ENCODE results near the gene CFAP58. TPM values are rescaled to one million over a fixed set of nuclear protein-coding genes. Genes with fewer than 3 reads are reported as not detected.

Gene CFAP58
- total and polyA plus RNA-seq, 8 donors, result 0.12 to 0.58 (median 0.20) TPM; not detected in 3

GRCh38 chr10:104345941-104346340, 7.7 kb upstream of the CFAP58 start:
- TF ChIP-seq POLR2AphosphoS5 (IDR thresholded peaks at IDR 0.05), result no peak
- intact Hi-C loops (cut with DNase I; ENCODE audit: low total_unique reads), result loop anchor here (5.0 kb wide), 1 partner anchor 34 kb away; no protein-coding TSS in a partner anchor
- Histone ChIP-seq H3K27me3 (no peaks in the 10 kb centered on the region), H3K36me3 (no peaks in the 10 kb centered on the region), H3K4me3 (no peak overlapping the region), H3K27ac (no peak overlapping the region), H3K4me1 (peaks cover 5 to 27% (median 13%) of the 10 kb centered on the region in 4 donors), H3K9me3 (no peaks in the 10 kb centered on the region)
- DNase-seq, result no peak
- WGBS, 5 donors, result 62 to 76% (median 71%) methylated on average over 4 of the region's 4 CpGs

- no peak overlapping the region for H3K4me3 ChIP-seq
- no peak for DNase-seq
- 66 to 82% (median 74%) methylated on average over 4 of the region's 4 CpGs for WGBS, 5 donors
- no peak for TF ChIP-seq CTCF (IDR thresholded peaks at IDR 0.05)
- TF ChIP-seq POLR2AphosphoS5 (IDR thresholded peaks at IDR 0.05), result no peak
- no peak for TF ChIP-seq POLR2A (IDR thresholded peaks at IDR 0.05)
- TF ChIP-seq EP300 (IDR thresholded peaks at IDR 0.05), result no peak
- no peaks in the 10 kb centered on the region for H3K9me3 ChIP-seq
- H3K27ac ChIP-seq, result no peak overlapping the region
- intact Hi-C loops (cut with DNase I; ENCODE audit: low total_unique reads), result loop anchor here (5.0 kb wide), 1 partner anchor 35 kb away; no protein-coding TSS in a partner anchor
- H3K36me3 ChIP-seq, result no peaks in the 10 kb centered on the region
- peaks cover 8 to 42% (median 19%) of the 10 kb centered on the region in 4 donors for H3K4me1 ChIP-seq
- H3K27me3 ChIP-seq, result no peaks in the 10 kb centered on the region
Measured at GRCh38 chr10:104347295-104348045, 6.2 kb upstream of the CFAP58 start.

GRCh38 chr10:104348601-104349000, 5.0 kb upstream of the CFAP58 start:
- WGBS, 5 donors, result 64 to 81% (median 70%) methylated on average over 2 of the region's 2 CpGs

GRCh38 chr10:104349623-104350126, 4.0 kb upstream of the CFAP58 start:
- H3K27ac ChIP-seq, result peak overlapping the region in 4 of 5 donors; percentile 45 to 85 (median 57)
- H3K9me3 ChIP-seq, result no peaks in the 10 kb centered on the region
- no peaks in the 10 kb centered on the region for H3K36me3 ChIP-seq
- H3K4me3 ChIP-seq, result no peak overlapping the region
- peaks cover 18 to 60% (median 38%) of the 10 kb centered on the region in 4 donors for H3K4me1 ChIP-seq
- H3K27me3 ChIP-seq, result no peaks in the 10 kb centered on the region
- intact Hi-C loops (cut with DNase I; ENCODE audit: low total_unique reads), result loop anchor here (5.0 kb wide), 2 partner anchors 37 to 57 kb away; no protein-coding TSS in a partner anchor
- TF ChIP-seq CTCF (IDR thresholded peaks at IDR 0.05), result no peak
- TF ChIP-seq POLR2AphosphoS5 (IDR thresholded peaks at IDR 0.05), result peak in 2 of 3 donors; percentile 66 to 77
- DNase-seq, result peak in 1 of 2 donors; percentile 78
- 20 to 41% (median 29%) methylated on average over 5 of the region's 5 CpGs for WGBS, 5 donors

More at GRCh38 chr10:104348601-104349000, 5.0 kb upstream of the CFAP58 start:
- TF ChIP-seq CTCF (IDR thresholded peaks at IDR 0.05) (no peak), POLR2A (IDR thresholded peaks at IDR 0.05) (no peak), POLR2AphosphoS5 (IDR thresholded peaks at IDR 0.05) (no peak), EP300 (IDR thresholded peaks at IDR 0.05) (no peak)
- Histone ChIP-seq H3K9me3 (no peaks in the 10 kb centered on the region), H3K27ac (no peak overlapping the region), H3K36me3 (no peaks in the 10 kb centered on the region), H3K4me1 (peaks cover 13 to 51% (median 30%) of the 10 kb centered on the region in 4 donors), H3K4me3 (no peak overlapping the region), H3K27me3 (no peaks in the 10 kb centered on the region)
- no peak for DNase-seq
- intact Hi-C loops (cut with DNase I; ENCODE audit: low total_unique reads), result loop anchor here (5.0 kb wide), 1 partner anchor 36 kb away; no protein-coding TSS in a partner anchor
